Germinal center (tissue), 1 donor: ENCODE measurements around the gene GJB2.

Source experiments
- DNase-seq: peaks from one replicate; pipeline ENCODE4 v3.0.0; 2012; ENCODE audit warnings: mixed read lengths, low spot score

GJB2 gene

DNA sequence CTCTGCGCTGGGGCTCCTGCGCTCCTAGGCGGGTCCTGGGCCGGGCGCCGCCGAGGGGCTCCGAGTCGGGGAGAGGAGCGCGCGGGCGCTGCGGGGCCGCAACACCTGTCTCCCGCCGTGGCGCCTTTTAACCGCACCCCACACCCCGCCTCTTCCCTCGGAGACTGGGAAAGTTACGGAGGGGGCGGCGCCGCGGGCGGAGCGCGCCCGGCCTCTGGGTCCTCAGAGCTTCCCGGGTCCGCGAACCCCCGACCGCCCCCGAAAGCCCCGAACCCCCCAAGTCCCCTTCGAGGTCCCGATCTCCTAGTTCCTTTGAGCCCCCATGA, at the start of gene GJB2:
Gene GJB2 (minus strand): TSS at position 103 of the 326 bp plus-strand sequence. CDS start 3,357 bp downstream, outside the sequence.
- no peak for DNase-seq

DNA sequence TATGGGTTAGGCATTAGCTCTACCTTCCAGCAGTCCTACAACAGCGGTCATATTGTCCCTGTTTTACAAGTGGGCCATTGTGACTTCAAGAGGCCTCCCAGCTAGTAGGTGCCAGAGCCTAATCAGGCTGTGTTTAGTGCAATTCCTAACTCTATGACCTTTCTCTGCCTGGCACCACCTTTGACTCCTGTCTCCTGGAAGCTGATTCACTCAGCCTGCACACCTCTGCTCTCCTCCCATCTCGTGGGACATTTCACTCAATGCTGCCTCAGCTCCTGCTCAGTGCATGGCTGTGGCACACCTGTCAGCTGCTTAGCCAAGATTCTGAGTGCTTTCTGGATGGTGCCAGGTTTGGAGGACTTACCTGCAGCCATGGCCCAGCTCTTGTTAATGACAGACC, 48.9 kb upstream of the GJB2 start:
- DNase-seq: no peak

DNA sequence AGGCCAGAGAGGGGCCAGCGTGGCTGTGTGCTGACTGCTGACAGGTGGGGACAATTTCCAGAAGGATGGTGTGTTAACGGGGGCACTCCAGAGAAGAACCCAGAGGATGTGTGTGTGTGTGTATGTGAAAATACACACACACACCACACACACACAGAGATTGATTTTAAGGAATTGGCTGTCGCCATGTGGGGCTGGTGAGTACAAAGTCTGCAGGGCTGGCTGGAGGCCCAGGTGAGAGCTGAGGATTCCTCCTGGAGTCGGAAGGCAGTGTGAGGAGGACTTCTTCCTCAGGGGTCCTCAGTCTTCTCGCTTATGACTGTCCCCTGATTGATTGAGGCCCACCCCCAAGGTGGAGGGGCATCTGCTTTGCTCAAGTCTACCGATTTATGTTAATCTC, 47.0 kb upstream of the GJB2 start:
- DNase-seq: no peak

DNA sequence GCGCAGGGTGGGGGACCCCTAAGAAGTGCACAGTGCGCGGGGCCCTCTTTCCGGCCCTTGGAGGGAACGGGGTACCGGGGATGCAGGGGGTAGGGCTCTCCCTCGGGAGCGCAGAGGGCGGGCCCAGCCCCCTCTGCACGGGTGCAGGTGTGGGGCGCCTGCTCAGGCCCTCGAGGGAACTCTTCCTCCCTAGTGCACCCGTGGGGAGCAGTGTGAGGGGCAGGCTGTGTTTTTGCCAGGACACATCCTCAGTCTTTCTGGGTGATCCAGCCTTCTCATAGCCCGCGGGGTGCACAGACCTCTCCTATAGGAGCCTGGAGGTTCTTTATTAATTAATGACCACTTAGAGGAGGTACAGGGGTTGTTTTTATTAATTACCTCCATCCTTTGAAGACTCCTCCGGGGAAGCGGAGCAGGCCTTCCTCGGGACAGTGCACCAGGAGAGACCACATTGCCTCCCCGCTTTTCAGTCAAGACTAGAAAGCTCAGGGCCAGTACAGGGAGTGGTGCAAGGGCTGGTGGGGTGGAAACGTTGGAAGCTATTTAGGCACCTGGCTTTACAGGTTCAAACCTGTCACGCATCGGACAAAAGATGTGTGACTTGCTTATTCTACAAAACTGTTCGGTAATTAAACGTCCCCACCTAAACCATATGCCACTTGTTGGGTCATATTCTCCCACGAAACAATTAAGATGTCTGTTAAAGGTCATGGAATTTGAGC, 40.0 kb upstream of the GJB2 start:
- DNase-seq: no peak

DNA sequence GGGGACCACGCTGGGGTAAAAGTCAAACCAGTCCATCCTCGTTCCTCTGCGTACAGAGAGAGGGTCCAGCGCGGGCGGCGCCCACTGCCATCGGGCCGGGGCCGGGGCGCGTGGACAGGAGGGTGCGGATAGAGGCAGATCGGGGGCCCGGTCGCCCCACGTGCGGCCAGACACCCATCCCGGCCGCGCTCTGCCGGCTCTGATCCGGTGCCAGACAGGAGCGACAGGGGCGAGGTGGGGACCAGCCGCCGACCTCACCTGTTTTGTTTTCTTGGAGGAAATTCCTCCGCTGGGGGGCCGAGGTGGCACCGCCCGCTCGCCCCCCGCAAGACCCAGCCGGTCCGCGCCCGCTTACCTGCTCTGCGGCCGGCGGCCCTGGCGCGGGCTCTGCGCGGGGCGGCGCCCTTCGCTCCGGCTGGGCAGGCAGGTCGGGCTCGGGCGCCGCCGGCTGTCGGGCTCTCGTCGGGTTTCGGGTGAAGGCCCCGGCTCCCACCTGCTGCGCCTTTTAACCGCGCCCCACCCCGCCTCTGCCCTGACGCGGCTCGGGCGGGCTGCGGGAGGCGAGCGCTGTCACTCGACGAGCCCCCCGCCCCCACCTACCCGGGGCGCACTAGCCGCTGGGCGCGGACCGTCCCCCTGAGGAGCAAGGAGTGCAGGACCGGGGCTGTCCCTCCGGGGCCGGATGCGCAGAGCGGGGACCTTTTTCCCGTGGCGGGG, 39.3 kb upstream of the GJB2 start, which contains the start of gene GJB6:
Gene GJB6 (minus strand): TSS at position 481 of the 717 bp plus-strand sequence. CDS start 8,839 bp downstream, outside the sequence.
- DNase-seq: peak; percentile 9

DNA sequence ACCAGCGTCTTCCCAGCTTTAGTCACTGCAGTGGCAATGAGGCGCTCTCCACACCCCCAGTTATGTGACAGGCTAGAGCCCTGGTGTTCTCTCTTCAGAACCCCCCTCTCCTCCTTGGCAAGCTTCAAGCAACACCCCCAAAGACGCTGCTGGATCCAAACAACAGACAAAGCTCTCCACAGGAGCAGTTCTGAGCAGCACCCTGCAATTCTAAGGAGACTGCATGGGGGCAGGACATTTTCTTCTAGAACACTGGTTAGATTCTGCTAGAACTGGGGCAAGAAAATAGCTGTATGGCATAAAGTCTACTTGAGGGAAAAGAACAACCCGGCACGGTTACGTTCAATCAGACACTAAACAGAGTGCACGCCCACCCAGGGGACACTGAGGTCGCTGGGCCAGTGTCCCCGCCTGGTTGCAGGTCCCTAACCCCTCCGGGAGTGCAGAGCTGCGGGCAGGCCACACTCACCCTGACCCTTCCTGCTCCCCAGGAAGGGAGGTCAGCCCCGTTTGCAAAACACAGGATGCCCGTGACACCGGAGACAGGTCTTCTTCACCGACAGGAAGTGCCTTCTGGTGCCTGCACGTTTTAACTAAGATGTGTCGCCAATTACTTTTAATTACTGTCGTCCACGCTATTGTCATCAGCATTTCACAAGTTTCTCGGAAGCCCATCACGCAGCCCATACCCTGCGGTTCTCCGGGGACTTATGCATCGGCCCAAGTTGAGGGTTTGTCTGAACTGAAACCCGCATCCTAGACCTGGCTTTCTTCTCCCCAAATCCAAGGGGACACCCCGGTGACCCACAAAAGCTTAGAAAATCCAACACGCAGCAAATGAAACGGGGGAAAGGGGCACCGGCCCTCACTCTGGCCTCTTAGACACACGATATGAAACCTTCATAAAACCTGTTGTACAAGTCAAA, 38.4 kb upstream of the GJB2 start:
- no peak for DNase-seq

DNA sequence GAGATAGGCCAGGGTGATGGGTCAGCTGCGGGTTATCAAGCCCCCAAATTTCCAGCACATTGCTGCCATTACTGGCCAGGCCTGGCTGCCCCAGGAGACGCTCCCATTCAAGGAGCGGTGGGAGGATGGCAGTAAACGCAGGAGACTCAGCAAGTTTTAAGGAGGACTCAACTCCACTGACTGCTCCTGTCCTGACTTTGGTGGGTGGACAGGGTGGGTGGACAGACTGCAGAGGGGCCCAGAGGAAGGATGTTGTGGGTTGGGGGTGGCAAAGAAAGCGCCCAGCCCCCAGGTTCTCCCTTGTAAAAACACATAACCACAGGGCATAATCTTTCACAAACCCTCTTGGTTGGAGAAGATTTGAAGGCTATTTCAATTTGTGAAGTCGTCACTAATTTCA, 35.0 kb upstream of the GJB2 start:
- DNase-seq: no peak

DNA sequence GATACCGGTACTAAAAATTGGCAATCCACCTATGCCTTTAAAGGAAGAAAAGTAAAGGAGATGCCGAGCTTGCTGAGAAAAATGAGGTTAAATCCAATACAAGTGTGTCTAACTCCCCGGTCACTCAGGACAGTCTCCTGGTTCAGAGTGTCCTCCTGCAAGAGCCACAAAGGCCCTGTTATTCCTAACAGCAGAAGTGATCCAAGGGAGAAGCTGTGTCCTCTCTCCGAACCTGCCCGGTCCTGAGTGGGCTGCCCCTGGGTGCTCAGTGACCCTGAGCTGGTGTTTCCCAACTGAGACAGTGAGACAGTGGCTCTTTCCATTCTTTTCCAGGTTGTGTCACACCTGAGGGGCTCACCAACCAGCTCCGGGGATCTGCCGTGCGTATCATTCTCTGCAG, 34.5 kb upstream of the GJB2 start:
- no peak for DNase-seq

DNA sequence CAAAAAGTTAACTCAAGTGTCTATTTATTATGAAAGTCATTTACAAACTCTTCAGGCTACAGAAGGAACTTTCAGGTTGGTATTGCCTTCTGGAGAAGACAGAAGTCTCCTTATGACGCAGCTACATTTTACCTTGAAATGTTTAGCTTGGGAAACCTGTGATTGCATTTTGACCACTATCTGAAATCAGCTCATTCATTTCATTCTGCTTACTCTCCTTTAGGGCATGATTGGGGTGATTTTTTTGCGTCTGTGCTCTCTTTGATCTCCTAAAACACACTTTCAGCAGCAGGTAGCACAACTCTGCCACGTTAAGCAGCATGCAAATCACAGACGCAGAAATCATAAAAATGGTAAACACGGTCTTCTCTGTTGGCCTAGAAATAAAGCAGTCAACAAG, 29.8 kb upstream of the GJB2 start:
- DNase-seq: no peak

DNA sequence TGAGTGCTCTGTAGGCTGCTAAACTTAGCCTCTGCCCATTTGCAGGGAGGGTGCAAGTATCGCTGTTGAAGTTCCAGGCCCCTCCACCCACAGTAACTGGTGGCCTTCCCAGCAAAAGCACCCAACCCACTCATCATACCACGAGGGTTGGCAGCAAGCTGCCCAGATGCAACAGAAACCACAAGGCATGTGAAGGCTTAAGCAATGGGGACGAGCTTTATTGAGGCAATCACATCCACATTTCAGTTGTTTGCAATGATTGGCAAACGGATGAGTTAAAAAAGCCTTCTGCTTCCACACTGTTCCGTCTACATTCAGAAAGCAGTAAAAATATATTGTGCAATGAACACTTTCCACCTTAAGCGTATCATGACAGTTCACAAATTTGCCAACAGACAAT, 29.0 kb upstream of the GJB2 start:
- no peak for DNase-seq

DNA sequence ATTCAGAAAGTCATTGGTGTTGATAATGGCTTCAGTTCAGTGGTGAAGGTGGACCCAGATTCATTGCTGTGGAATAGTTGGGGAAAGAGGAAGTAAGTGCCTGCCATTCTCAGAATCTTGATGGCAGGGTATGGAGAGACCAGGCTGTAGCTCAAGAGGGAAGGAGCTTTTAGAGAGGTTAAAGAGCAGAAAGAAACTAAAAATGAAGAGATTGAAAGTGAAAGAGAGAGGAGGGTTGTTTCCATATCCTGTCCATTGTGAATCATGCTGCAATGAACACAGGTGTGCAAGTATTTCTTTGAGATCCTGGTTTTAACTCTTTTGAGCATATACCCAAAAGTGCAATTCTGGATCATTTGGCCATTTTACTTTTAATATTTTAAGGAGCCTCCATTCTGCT, 26.8 kb upstream of the GJB2 start:
- no peak for DNase-seq

DNA sequence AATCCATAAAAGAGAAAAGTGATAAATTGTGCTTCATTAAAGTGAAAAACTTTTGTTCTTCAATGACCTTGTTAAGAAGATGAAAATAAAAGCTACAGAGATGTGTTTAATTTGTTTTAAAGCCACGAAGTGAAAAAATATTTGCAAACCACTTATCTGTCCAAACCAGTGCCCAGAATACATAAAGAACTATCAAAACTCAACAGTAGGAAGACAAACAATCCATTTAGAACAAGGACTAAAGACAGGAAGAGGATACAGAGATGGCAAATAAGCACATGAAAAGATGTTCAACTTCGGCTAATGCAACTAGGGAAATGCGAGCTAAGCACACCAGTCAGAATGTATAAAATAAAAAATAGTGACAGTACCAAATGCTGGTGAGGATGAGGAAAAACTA, 24.4 kb upstream of the GJB2 start:
- DNase-seq: no peak

DNA sequence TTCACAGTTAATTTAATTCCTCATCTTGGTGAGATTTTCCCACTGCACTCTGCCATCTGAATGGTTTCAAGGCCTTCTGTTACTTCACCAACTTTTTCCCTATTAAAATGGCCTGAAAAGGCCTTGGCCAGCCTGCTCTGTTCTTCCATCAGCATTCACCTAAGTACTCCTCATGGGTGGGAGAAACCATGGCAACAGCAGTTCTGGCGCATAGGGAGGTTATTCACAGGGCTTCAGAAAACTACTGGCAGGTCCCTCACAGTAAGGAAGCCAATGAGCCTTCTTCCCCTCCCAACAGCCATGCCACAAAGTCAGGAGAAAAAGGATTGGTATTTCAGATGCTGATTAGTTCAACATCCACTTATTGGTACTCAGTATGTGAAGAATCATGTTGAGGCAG, 17.2 kb upstream of the GJB2 start:
- no peak for DNase-seq

DNA sequence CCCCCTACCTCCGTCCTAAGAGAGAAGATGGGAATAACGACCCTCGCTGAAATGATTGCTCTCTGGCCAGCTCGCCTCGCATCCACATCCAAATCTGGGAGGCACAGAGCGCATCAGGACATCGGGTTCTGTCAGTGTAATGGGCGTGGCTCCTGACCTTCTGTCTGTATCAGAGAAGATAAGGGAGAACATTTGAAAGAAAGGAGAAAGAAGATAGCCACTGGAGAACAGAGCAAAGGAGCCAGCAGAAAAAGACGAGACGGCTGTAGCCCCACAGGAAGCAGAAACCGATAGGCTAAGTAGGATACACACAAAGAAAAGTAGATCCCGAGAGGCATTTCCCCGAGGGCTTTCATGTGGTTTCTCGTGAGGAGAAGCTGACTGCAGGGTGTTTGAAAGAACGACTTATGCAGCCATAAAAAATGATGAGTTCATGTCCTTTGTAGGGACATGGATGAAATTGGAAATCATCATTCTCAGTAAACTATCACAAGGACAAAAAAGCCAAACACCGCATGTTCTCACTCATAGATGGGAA, 14.0 kb upstream of the GJB2 start:
- DNase-seq: no peak

DNA sequence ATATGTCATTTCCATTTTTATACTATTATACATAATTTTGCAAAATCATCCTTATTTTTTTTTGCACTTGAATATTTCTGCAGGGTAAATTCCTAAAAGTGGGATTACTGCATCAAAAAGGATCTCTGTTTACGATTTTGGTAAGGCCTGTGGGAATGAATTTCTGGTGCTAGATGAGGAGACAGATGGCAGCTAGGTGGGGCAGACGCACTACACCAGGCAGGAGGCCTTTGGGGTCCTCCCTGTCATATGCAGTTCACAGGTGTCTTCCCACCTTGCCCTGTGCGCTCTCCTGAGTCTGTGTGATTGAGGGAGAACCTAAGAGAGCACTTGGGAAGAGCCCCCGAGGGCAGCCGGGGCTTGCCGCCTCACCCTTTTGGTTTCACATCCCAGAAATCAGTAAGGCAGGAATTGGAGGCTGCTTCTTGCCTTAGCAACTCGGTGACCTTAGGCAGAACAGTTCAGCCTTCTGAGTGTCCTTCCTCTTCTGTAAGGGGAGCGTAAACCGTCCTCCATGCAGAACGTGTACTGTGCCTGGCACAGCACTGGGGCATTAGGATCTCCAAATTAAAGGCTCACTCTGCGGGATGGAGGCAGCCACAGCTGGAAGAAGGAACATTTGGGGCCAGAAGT, 13.4 kb upstream of the GJB2 start:
- no peak for DNase-seq

DNA sequence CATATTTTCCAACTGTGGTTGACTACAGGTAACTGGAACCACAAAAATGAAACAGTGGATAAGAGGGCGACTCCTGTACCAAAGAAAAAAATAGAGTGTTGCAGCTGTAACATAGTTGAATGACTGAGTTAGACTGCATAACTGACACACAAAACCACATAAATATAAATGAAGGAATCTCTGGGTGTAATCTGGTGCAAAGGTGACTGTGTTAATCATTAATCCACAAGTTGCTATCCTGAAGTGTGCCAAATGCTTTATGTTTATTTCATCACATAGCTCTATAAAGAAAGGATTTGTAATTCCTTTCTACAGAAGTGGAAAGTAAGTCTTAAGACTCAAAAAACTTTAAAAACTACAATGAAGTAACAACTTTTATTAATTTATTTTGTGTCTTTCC, 6.0 kb upstream of the GJB2 start:
- DNase-seq: no peak

DNA sequence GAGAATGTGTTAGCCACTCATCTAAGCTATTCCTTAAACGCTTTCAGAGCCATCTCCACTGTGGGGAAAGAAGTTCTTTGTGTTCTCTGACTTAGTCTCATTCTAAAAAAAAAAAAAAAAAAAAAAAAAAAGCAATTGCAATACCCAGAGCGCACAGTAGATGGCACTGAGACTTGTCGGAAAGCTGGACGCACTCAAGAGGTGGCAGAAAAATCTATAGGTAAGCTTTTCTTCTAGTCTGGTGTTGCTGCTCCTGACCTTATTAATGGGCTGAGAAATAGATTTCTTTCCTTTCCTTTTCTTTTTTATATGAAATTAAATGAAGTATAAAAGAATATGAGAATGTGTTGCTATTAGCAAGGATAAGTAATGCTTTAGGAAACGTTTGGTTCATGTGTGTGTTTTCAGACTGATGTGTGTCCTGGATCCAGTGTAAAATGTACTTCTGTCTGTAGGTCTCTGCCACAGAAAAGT, 4.7 kb upstream of the GJB2 start:
- DNase-seq: peak; percentile 43

DNA sequence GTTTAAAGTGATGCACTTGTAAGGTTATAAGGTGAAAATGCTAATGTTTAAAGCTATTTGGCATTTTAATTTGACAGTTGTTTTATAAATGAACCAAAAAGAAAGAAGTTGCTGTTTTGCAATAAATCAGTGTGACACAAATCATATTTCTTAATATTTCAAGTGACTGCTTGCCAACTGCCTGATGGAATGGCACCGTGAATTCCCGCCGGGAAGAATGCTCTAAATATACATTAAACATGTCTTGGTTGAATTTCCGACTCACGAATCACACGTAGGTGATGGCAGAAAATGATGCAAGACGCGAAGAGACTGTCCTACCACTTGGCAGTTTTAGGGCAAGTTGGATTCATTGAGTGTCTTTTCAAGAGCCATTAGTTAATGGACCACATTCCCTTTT, 3.1 kb upstream of the GJB2 start:
- no peak for DNase-seq

DNA sequence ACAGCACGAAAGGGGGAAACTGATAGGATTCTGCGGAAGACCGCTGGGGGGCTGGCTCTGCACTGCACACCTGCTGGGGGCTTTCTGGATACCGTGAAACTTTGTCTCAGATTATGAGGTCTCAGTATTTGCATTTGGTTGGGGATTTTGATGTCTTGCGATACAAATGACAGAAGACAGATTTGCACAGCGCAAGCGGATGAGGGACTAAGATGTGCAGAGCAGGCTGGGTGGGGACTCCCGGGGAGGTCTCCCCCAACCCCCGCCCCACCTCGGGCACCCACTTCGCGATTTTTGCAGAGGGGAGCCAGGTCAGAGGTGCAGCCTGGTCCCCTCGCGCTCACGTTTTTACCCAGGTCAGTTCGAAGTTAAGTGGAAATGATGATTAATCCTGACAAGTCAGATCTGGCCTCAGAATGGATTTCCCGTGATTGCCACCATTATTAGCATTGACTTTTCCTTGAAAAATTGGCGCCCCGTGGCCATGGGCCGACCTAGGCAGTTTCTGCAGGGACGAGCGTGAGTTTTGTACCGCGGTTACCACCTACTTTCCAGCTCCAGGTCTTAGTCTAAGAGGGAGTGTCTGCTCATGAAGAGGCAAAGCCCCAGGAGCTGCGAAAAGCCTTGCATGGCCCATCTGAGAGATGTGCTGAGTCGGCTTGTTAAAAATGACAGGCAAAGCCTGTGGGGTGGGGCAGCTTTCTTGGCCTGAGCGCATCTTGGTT, 1.3 kb upstream of the GJB2 start:
- DNase-seq: no peak

DNA sequence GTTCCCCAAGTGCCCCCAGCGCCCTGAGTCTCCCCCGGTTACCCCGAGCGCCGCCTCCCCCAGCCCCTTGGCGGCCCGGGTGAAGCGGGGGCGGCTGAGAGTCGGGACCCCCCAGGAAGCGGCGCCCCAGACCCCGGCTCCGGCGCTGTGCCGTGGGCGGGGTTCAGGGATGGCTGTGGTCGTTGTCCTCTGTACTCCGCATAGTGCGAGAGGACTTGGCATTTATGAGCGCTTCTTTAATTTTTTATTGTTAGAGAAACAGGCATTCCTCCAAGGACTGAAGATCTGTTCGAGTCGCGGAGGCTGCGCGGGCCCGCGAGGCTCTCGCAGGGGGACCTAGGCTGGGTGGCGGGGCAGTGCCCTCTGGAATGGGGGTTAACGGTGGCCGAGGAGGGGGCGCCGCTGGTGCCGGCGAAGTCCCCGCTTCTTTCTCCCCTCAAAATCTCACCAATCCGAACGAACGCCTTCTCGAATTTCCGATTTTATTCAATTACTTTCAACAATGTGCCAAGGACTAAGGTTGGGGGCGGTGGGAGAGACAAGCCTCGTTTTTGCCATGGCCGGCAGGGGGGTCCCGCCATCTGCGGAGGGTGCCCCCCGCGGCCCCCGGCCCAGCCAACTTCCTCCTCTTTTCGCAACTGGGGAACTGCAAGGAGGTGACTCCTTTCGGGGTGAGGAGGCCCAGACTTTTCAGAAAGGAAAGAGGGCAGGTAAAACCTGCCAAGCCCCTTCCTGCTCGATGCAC, 596 bp upstream of the GJB2 start:
- DNase-seq: no peak
